Hepatocyte (in vitro differentiated cells): ENCODE data around the gene PAIP2B.

ENCODE experiments used
- CTCF ChIP-seq: fragments of 200-600 bp; sonication (generic); IDR thresholded peaks from 2 replicates; pipeline ENCODE4 v1.5.1; 2016; ENCODE audit warnings: antibody characterized with exemption, mild to moderate bottlenecking; ENCODE audit not compliant: poor library complexity
- EZH2 ChIP-seq: fragments of 200-600 bp; sonication (generic); IDR thresholded peaks from 2 replicates; pipeline ENCODE4 v1.6.1; 2016; ENCODE audit warnings: antibody characterized with exemption, mild to moderate bottlenecking, borderline replicate concordance
- EZH2phosphoT487 ChIP-seq: fragments of 200-600 bp; sonication (generic); IDR thresholded peaks from one replicate; pipeline ENCODE4 v1.6.1; 2018; ENCODE audit warnings: antibody characterized with exemption, mild to moderate bottlenecking, low read depth, moderate library complexity; ENCODE audit not compliant: unreplicated experiment, severe bottlenecking

- TF ChIP-seq CTCF = no peak
- TF ChIP-seq EZH2phosphoT487 = no peak
- TF ChIP-seq EZH2 = no peak
These were observed 45.6 kb downstream of the PAIP2B start for GRCh38 chr2:71181316-71181715.
